KMS-11 (cell line): ENCODE measurements around the gene OR52I1.

Source experiments
- H2AFZ ChIP-seq: fragments of 200-600 bp; sonication (generic); 2 replicates; pipeline ENCODE4 v1.6.1; 2016; ENCODE audit warnings: antibody characterized with exemption, mixed run types, low read depth
- H3K27ac ChIP-seq: fragments of 200-600 bp; sonication (generic); 2 replicates; pipeline ENCODE4 v1.6.1; 2016; ENCODE audit warnings: mild to moderate bottlenecking, mixed run types
- H3K27me3 ChIP-seq: fragments of 200-600 bp; sonication (generic); 2 replicates; pipeline ENCODE4 v1.6.1; 2017; ENCODE audit warnings: mild to moderate bottlenecking, low read depth, mixed run types, moderate library complexity; ENCODE audit not compliant: insufficient read depth
- H3K36me3 ChIP-seq: fragments of 200-600 bp; sonication (generic); 2 replicates; pipeline ENCODE4 v1.6.1; 2017; ENCODE audit warnings: mild to moderate bottlenecking, mixed run types; ENCODE audit not compliant: insufficient read depth
- H3K4me1 ChIP-seq: fragments of 200-600 bp; sonication (generic); 2 replicates; pipeline ENCODE4 v1.6.1; 2016; ENCODE audit warnings: mild to moderate bottlenecking, low read depth, mixed run types; ENCODE audit not compliant: poor library complexity, severe bottlenecking
- H3K4me2 ChIP-seq: fragments of 200-600 bp; sonication (generic); 2 replicates; pipeline ENCODE4 v1.7.0; 2016; ENCODE audit warnings: mild to moderate bottlenecking, mixed run types
- H3K4me3 ChIP-seq: fragments of 200-600 bp; sonication (generic); IDR thresholded peaks from 2 replicates; pipeline ENCODE4 v1.6.1; 2017; ENCODE audit warnings: low read depth, low read length, mixed read lengths; ENCODE audit not compliant: insufficient read depth
- H3K79me2 ChIP-seq: fragments of 200-600 bp; sonication (generic); 2 replicates; pipeline ENCODE4 v1.6.1; 2016; ENCODE audit warnings: low read depth, mixed run types; ENCODE audit not compliant: insufficient read depth
- H3K9ac ChIP-seq: fragments of 200-600 bp; sonication (generic); 2 replicates; pipeline ENCODE4 v1.6.1; 2016; ENCODE audit warnings: mild to moderate bottlenecking, mixed run types
- H4K20me1 ChIP-seq: fragments of 200-600 bp; sonication (generic); 2 replicates; pipeline ENCODE4 v1.6.1; 2016; ENCODE audit warnings: mild to moderate bottlenecking, mixed run types; ENCODE audit not compliant: insufficient read depth
- TF ChIP-seq, protein P1 (sequence below): fragments of 200-600 bp; sonication (generic); conservative IDR thresholded peaks from 2 replicates; pipeline ENCODE4 v1.6.1; 2017; ENCODE audit warnings: low read depth, mild to moderate bottlenecking, antibody characterized with exemption, low read length, moderate library complexity, mixed read lengths

The OR52I1 gene

GRCh38 chr11:4593739-4594138 lies at the start of gene OR52I1:
OR52I1 (plus strand) TSS chr11:4594039; CDS start chr11:4594039, 0 bp downstream.
- TF ChIP-seq, protein P1, sequence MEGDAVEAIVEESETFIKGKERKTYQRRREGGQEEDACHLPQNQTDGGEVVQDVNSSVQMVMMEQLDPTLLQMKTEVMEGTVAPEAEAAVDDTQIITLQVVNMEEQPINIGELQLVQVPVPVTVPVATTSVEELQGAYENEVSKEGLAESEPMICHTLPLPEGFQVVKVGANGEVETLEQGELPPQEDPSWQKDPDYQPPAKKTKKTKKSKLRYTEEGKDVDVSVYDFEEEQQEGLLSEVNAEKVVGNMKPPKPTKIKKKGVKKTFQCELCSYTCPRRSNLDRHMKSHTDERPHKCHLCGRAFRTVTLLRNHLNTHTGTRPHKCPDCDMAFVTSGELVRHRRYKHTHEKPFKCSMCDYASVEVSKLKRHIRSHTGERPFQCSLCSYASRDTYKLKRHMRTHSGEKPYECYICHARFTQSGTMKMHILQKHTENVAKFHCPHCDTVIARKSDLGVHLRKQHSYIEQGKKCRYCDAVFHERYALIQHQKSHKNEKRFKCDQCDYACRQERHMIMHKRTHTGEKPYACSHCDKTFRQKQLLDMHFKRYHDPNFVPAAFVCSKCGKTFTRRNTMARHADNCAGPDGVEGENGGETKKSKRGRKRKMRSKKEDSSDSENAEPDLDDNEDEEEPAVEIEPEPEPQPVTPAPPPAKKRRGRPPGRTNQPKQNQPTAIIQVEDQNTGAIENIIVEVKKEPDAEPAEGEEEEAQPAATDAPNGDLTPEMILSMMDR = no peak
- Histone ChIP-seq H3K36me3 (no peaks in the 10 kb centered on the region), H3K9ac (no peak within 1 kb of the TSS), H2AFZ (no peak within 1 kb of the TSS), H3K4me2 (no peak within 1 kb of the TSS), H3K79me2 (no peaks in the 10 kb centered on the region), H3K4me1 (no peaks in the 10 kb centered on the region), H3K27ac (no peak within 1 kb of the TSS), H3K27me3 (no peaks in the 10 kb centered on the region), H4K20me1 (no peaks in the 10 kb centered on the region), H3K4me3 (no peak within 1 kb of the TSS)

GRCh38 chr11:4544891-4545290 lies 48.9 kb upstream of the OR52I1 start, which contains the start of gene OR52M1:
OR52M1 (plus strand) TSS chr11:4545191; CDS start chr11:4545191, 0 bp downstream.
- Histone ChIP-seq H4K20me1 (no peaks in the 10 kb centered on the region), H3K27me3 (no peaks in the 10 kb centered on the region), H3K4me1 (no peaks in the 10 kb centered on the region), H3K4me2 (no peak within 1 kb of the TSS), H2AFZ (no peak within 1 kb of the TSS), H3K9ac (no peak within 1 kb of the TSS), H3K79me2 (no peaks in the 10 kb centered on the region), H3K27ac (no peak within 1 kb of the TSS), H3K4me3 (no peak within 1 kb of the TSS), H3K36me3 (no peaks in the 10 kb centered on the region)
- TF ChIP-seq, protein P1 = no peak

GRCh38 chr11:4546878-4547277 lies 47.0 kb upstream of the OR52I1 start:
- Histone ChIP-seq H3K4me3 (no peak overlapping the region), H3K9ac (no peak overlapping the region), H3K79me2 (no peaks in the 10 kb centered on the region), H3K36me3 (no peaks in the 10 kb centered on the region), H2AFZ (no peak overlapping the region), H3K4me1 (no peaks in the 10 kb centered on the region), H3K4me2 (no peak overlapping the region), H4K20me1 (no peaks in the 10 kb centered on the region), H3K27ac (no peak overlapping the region), H3K27me3 (no peaks in the 10 kb centered on the region)
- TF ChIP-seq, protein P1 = no peak

DNA sequence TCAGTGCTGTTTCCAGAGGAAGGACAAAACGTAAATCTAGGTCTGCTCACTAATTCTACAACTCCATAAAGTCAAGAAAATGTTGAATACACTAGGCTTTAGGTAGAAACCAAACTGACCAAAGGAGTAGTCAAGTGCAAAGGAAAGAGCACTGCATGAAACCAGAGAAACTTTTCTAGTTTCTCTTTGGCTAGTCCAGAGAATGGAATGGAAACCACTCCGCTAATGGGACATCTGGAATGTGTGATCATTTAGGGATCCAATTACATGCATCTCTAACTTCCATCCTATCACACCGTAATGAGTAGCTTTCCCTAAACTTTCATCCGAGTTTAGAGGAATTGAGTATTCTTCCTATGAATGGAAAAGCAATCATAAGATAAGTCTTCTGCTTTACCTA lies 46.4 kb upstream of the OR52I1 start:
- Histone ChIP-seq H3K4me3 (no peak overlapping the region), H3K79me2 (no peaks in the 10 kb centered on the region), H3K9ac (no peak overlapping the region), H3K4me2 (no peak overlapping the region), H4K20me1 (no peaks in the 10 kb centered on the region), H2AFZ (no peak overlapping the region), H3K27ac (no peak overlapping the region), H3K36me3 (no peaks in the 10 kb centered on the region), H3K4me1 (no peaks in the 10 kb centered on the region), H3K27me3 (no peaks in the 10 kb centered on the region)
- TF ChIP-seq, protein P1 = no peak
